NCI-H2196 treated with DMSO at 0.1 percent for 48 hours (cell line): Measurements from ENCODE around the gene CCDC68.
"Not testable (repeated sequence)": the region's sequence is repeated elsewhere in the genome, so short reads cannot be mapped to it uniquely, and the experiment has no call there.

Experiments
- DNase-seq: peaks from one replicate; lab custom pipeline; 2025; ENCODE audit not compliant: unreplicated experiment; lab: John Stamatoyannopoulos, UW

CCDC68 gene, protein sequence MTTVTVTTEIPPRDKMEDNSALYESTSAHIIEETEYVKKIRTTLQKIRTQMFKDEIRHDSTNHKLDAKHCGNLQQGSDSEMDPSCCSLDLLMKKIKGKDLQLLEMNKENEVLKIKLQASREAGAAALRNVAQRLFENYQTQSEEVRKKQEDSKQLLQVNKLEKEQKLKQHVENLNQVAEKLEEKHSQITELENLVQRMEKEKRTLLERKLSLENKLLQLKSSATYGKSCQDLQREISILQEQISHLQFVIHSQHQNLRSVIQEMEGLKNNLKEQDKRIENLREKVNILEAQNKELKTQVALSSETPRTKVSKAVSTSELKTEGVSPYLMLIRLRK

GRCh38 chr18:54958704-54959625 lies at the start of gene CCDC68:
TSS of gene CCDC68 (minus strand) at chr18:54959461. CDS start at chr18:54942791, 16,670 bp downstream.
- DNase-seq = no peak

DNA sequence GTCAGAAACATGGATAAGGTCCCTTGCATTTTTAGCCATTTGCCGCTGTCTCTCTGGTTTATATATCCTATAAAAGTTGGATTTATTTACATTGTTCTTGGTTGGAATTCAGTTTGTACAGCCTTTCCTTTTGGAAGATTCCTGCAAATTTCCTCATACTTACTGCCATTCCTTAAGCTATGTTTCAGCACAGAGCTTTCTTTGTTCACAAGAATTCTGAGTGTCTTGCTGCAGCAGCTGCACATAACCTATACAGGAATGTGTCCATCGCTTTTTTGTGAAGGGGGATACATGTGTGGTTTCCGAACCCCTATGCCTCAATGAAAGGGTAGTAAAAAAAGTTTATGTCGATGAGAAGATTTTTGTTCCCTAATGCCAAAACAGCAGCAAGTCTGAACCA lies 48.3 kb upstream of the CCDC68 start:
- no peak for DNase-seq

- DNase-seq = no peak
Observed at GRCh38 chr18:55003695-55004094, 44.4 kb upstream of the CCDC68 start.

DNA sequence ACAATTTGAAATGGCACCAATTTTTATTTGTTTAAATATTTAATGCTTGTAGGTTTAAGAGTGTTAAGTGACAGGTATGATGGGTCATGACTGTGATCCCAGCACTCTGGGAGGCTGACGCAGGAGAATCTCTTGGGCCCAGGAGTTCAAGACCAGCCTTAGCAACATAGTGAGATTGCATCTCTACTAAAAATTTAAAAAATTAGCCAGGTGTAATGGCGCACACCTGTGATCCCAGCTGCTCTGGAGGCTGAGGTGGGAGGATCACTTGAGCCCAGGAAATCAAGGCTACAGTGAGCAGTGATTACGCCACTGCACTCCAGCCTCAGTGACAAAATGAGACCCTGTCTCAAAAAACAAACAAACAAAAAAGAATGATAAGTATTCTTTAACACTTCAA lies 43.0 kb upstream of the CCDC68 start:
- DNase-seq = no peak

DNA sequence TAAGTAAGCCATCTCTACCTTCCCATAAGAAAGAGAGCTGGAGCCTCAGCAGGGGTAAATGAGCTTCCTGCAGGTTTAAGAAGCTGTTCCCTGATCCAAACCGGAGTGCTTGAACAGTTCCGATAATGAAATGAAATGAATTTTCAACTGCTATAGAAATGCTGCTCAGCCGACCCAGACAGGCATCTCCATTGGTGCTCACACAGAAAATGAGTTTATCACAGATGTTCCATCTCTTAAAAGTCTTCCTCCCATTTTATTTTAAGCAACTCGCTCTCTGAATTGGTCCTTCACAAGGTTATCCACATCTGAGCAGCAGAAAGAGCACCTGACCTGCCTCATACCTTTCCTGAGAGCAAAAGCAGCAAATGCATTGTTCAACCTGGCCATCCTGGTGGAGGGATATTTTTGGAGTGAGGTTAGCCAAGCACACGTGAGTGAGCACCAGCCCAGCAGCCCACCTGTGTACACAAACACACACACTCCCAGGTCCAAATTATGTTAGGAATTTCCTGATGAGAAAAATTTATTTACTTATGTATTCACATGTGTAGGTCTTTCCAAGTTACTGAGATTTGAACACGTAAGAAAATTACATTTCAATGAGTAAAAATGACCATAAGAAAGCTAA lies 42.2 kb upstream of the CCDC68 start:
- no peak for DNase-seq

DNA sequence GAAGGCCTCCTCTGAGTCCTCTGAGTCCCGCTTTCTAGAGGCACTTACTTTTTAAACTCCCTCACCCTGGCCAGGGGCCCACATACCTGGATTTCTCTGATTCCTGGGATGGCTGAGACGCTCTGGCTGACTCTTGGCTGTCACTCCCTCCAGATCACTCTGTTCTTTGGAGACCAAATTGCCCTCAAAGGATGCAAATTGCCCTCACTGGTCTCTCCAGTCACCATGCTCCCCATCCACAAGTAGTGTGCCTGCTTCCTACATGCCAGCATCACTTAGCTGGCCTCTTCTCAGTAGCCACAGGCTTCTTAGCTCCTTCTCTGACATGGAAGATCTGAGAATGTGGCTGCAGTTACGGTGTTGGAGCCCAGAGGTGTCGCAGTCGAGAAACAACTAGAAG lies 41.3 kb upstream of the CCDC68 start:
- DNase-seq = no peak

DNA sequence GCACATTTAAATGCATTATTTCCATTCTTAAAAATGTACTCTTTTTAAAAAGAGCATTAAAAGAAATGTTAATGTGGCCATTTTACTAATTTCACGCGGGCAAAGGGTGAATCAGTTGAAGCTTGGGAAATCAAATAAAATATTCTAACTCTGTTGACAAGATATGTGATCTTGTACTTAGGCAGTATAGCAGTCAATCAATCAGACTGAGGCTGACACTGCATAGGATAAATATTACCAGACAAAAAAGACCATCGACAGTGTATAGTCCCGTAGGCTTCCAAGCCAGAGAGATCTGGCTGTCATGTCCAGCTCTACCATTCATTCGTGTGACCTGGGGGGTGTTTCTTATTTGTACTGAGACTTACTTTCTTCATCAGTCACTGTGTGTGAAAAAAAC lies 39.8 kb upstream of the CCDC68 start:
- no peak for DNase-seq

DNA sequence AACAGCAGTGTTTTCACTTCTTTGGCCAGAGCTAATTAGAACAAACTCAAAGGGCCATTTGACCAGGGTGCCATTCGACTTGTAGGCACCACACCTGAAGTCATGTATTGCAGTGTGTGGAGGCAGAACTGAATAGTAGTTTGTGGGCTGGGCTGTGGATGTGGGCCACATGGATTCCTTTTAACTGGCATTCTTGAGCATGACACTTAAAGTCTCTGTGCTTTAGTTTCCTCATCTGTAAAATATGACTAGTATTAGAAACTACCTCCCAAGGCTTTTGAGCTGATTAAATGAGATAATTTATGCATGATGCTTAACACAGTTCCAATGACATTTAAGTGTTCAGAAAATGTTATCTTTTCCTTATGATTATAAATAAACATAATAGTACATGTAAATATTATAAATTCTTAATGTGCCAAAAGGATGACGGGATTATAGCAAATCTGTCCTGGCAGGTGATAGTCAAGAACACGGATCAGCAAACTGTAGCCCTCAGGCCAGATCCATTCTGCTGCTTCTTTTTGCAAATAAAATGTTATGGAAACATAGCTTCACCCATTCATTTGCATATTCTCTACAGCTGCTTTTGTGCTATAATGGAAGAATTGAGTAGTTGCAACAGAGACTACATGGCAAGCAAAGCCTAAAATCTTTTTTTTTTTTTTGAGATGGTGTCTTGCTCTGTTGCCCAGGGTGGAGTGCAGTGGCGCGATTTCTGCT lies 36.3 kb upstream of the CCDC68 start:
- no peak for DNase-seq

DNA sequence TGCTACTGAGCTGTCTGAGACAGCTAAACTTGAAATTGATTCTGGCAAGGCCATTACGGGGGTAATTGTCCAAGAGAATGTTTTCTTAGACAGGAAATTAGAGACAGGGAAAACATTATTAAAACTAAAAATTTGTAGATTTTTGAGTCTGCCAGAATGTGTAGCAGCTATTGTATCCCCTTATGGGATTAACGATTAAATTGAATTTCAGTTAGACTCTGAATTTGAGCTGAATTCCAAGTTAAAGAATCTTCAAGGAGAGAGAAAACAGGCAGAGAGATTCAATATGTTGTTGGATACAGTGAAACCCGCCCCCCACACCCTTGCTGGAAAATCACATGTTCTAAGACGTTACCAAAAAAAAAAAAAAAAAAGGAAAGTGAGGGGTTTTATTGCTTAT lies 32.7 kb upstream of the CCDC68 start:
- DNase-seq = no peak

DNA sequence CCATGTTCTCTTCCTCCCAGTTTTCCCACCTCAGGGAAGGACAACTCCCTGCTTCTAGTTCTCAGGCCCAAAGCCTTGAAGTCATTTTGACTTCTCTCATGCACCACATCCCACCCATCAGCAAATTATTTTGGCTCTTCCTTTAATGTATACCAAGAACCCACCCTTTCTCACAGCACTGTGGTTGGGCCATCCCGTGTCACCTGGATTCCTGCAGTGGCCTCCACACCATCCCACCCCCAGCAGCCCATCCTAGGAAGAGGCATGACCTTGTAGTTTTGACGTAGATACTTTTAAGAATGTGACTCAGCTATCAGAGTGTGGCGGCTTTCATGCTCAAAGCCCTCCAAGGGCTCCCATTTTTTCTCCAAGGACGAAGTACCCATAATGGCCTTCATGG lies 25.6 kb upstream of the CCDC68 start:
- no peak for DNase-seq

DNA sequence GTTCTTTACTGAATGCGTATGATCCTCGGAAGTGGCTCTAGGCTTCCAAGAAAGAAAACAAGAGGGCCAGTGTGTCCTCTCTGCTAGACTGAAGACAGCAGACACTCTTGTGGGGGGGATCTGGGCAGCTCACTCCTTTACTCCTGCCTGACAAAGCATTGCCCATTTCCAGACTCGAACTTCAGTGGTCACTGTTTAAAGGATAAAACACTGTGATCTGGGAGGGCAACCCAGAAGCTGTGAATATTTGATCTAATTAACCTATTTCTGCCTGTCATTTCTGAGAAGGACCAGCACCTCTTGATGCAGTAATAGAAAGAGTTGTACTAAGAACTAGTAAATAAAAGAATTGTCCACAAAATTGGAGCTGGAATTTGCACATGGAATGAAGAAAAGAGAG lies 24.5 kb upstream of the CCDC68 start:
- DNase-seq = no peak

DNA sequence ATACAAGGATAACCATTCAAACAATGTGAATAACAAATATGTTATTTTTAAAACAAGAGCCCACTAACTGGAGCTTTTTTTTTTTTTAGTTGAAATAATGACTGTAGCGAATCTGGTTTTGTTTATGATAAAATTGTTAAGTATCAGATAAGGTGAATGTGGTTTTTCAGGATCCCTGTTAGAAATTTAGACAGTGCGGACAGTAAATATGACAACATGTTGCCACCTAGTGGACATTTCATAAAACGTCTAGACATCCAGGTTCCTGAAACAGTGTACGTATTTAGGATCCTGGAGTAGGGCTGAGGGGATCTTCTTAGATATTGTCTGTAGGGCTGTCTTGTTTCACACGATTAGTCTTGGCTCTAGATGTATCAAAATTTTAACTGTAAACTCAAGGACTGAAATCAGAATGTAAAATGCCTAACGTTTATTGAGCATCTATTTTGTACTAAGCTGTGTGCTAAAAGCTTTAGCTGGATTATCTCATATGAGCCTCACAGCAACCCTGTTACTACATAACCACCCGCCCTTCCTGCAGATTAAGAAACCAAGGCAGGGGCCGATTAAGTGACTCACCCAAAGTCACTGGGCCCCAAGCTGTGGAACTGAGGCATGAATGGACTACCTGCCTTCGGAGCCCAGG lies 23.9 kb upstream of the CCDC68 start:
- DNase-seq = peak; percentile 8

GRCh38 chr18:54981076-54981475 lies 21.8 kb upstream of the CCDC68 start:
- no peak for DNase-seq

- no peak for DNase-seq
Observed at GRCh38 chr18:54975598-54975997, 16.3 kb upstream of the CCDC68 start.

DNA sequence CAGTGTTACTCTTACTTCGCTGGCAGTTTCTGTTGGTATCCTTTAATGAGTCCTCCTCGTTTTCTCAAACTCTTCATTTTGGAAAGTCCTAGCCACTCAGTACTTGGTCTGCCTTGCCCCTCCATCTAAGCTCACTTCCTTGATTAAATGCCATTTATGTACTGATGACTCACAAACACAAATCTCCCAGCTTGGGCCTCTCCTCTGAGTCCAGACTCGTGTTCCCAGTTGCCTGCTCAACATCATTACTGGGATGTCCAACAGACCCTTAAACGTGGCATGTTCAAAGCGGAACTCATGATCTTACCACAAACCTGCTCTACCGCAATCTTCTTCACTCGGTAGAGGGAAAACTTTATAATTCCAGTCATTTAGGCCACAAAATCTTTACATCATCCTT lies 13.8 kb upstream of the CCDC68 start:
- no peak for DNase-seq

DNA sequence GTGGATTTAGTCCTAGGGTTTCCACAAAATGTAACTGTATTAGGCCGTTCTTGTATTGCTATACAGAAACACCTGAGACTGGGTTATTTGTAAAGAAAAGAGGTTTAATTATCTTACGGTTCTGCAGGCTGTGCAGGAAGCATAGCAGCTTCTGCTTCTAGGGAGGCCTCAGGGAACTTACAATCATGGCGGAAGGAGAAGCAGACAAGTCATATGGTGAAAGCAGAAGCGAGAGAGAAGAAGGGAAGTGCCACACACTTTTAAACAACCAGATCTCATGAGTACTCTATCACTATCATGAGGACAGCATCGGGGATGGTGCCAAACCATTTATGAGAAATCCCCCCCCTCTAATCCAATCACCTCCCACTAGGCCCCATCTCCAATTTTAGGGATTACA lies 9.5 kb upstream of the CCDC68 start:
- no peak for DNase-seq

DNA sequence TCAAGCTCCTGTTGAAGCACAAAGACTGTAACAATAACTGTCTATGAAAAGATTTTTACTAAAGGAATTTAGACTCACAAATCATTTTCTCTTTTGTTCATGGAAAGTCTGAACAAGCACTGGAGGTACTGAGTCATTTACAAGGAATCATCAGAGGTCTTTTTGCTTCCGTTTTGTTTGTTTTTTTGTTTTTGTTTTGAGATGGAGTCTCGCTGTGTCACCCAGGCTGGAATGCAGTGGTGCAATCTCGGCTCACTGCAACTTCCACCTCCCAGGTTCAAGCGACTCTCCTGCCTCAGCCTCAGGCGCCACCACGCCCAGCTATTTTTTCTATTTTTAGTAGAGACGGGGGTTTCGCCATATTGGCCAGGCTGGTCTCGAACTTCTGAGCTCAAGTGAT lies 9.0 kb upstream of the CCDC68 start:
- not testable (repeated sequence) for DNase-seq

- DNase-seq = no peak
Observed at GRCh38 chr18:54967786-54968185, 8.5 kb upstream of the CCDC68 start.

- no peak for DNase-seq
Observed at GRCh38 chr18:54964741-54965140, 5.5 kb upstream of the CCDC68 start.

GRCh38 chr18:54962919-54963645 lies 3.8 kb upstream of the CCDC68 start:
- DNase-seq = no peak
